H1 (cell line): Measurements from ENCODE around the gene SAMM50. TPM values are rescaled to one million over a fixed set of nuclear protein-coding genes. Genes with fewer than 3 reads are reported as not detected.

Source experiments
- ASH2L ChIP-seq: fragments of 200-600, 300-600 bp; sonication (generic); IDR thresholded peaks from one replicate; pipeline ENCODE4 v1.7.1; 2017; ENCODE audit warnings: low read length
- CTBP2 ChIP-seq: IDR thresholded peaks from 2 replicates; pipeline ENCODE4 v1.7.0; 2011; ENCODE audit warnings: borderline replicate concordance, mild to moderate bottlenecking, moderate library complexity, mixed read lengths, low read length; ENCODE audit not compliant: insufficient read depth, insufficient read length
- EP300 ChIP-seq, 2 experiments: IDR thresholded peaks; 1 replicate in 1 of 2; 2 replicates in 1 of 2; pipeline ENCODE4 v1.6.1; 2011 to 2012; ENCODE audit warnings: low read depth in 2 of 2, low read length in 2 of 2, mild to moderate bottlenecking in 2 of 2, borderline replicate concordance in 1 of 2, inconsistent platforms in 1 of 2, moderate library complexity in 1 of 2
- HDAC2 ChIP-seq, 2 experiments: fragments of 300-600 bp in 1 of 2; sonication (generic) in 1 of 2; IDR thresholded peaks; 2 replicates each; pipeline ENCODE4 v1.6.1; 2011 to 2012; ENCODE audit warnings: low read depth in 2 of 2, low read length in 2 of 2, mild to moderate bottlenecking in 2 of 2, moderate library complexity in 2 of 2, borderline replicate concordance in 1 of 2, inconsistent platforms in 1 of 2
- KDM1A ChIP-seq: fragments of 200-600, 300-600 bp; sonication (generic); IDR thresholded peaks from 2 replicates; pipeline ENCODE4 v1.7.1; 2016; ENCODE audit warnings: mild to moderate bottlenecking, low read length, borderline replicate concordance
- KDM4A ChIP-seq: IDR thresholded peaks from one replicate; pipeline ENCODE4 v1.7.1; 2012; ENCODE audit warnings: low read depth, mild to moderate bottlenecking, moderate library complexity, low read length, inconsistent platforms; ENCODE audit not compliant: severe bottlenecking
- POLR2AphosphoS5 ChIP-seq: IDR thresholded peaks from 2 replicates; pipeline ENCODE4 v1.6.1; 2011; ENCODE audit warnings: low read depth, low read length
- RBBP5 ChIP-seq: IDR thresholded peaks from 2 replicates; pipeline ENCODE4 v1.7.1; 2012; ENCODE audit warnings: low read depth, mild to moderate bottlenecking, inconsistent platforms, low read length, moderate library complexity, borderline replicate concordance
- RFX5 ChIP-seq: IDR thresholded peaks from 2 replicates; pipeline ENCODE4 v1.6.1; 2011; ENCODE audit warnings: low read depth, low read length, improper control_type of control experiment, borderline replicate concordance
- SAP30 ChIP-seq: fragments of 300-600 bp; sonication (generic); IDR thresholded peaks from 2 replicates; pipeline ENCODE4 v1.7.1; 2012; ENCODE audit warnings: low read length, moderate library complexity, mild to moderate bottlenecking, inconsistent platforms; ENCODE audit not compliant: insufficient read depth, insufficient replicate concordance
- SIN3A ChIP-seq, 2 experiments: IDR thresholded peaks in 1 of 2; conservative IDR thresholded peaks in 1 of 2; 2 replicates each; pipeline ENCODE4 v1.6.1; 2011 to 2012; ENCODE audit warnings: low read length in 2 of 2, improper control_type of control experiment in 1 of 2, low read depth in 1 of 2, mild to moderate bottlenecking in 1 of 2
- SP2 ChIP-seq: IDR thresholded peaks from 2 replicates; pipeline ENCODE4 v1.6.1; 2012; ENCODE audit warnings: mild to moderate bottlenecking, low read length, inconsistent platforms
- USF2 ChIP-seq: IDR thresholded peaks from 2 replicates; pipeline ENCODE4 v1.6.1; 2011; ENCODE audit warnings: low read length, improper control_type of control experiment
- polyA plus RNA-seq, 7 experiments: library from polyadenylated mRNA; depleted of rRNA in 3 of 7; stranded (reverse) in 5 of 7; unstranded in 2 of 7; fragments of >200 nt in 5 of 7; fragments of 200-250 nt in 2 of 7; gene quantifications; 1 replicate in 5 of 7; 2 replicates in 1 of 7; 4 replicates in 1 of 7; pipeline versions ENCODE4 v1.2.1 to v1.2.3, GENCODE V29; 2011 to 2013; ENCODE audit warnings: missing spikeins in 2 of 7, mixed read lengths in 2 of 7
- total RNA-seq: library from RNA; stranded (reverse); fragmentation: NEBNext Ultra II Directional; extraction: Animal tissue kit (Norgen Biotek cat#: 25700); gene quantifications from 2 replicates; pipeline ENCODE4 v1.2.1, GENCODE V29; 2021
- TF ChIP-seq, protein P1 (sequence below), 3 experiments: IDR thresholded peaks; 1 replicate in 2 of 3; 2 replicates in 1 of 3; pipeline versions ENCODE4 v1.5.1 to v1.6.1; 2011; ENCODE audit warnings: low read length in 3 of 3, mild to moderate bottlenecking in 3 of 3, inconsistent platforms in 2 of 3, low read depth in 1 of 3, moderate library complexity in 1 of 3; ENCODE audit not compliant: insufficient read depth in 1 of 3; ENCODE audit errors: control extremely low read depth in 1 of 3
- TF ChIP-seq, protein P2 (sequence below): IDR thresholded peaks from 2 replicates; pipeline ENCODE4 v1.6.1; 2012; ENCODE audit warnings: low read length, inconsistent platforms

Gene SAMM50
- total and polyA plus RNA-seq, 2 of the 8 experiments (the other 6 are each of a cell fraction or from before 2014, with no cell fraction given), result 45.4 to 70.3 TPM

DNA sequence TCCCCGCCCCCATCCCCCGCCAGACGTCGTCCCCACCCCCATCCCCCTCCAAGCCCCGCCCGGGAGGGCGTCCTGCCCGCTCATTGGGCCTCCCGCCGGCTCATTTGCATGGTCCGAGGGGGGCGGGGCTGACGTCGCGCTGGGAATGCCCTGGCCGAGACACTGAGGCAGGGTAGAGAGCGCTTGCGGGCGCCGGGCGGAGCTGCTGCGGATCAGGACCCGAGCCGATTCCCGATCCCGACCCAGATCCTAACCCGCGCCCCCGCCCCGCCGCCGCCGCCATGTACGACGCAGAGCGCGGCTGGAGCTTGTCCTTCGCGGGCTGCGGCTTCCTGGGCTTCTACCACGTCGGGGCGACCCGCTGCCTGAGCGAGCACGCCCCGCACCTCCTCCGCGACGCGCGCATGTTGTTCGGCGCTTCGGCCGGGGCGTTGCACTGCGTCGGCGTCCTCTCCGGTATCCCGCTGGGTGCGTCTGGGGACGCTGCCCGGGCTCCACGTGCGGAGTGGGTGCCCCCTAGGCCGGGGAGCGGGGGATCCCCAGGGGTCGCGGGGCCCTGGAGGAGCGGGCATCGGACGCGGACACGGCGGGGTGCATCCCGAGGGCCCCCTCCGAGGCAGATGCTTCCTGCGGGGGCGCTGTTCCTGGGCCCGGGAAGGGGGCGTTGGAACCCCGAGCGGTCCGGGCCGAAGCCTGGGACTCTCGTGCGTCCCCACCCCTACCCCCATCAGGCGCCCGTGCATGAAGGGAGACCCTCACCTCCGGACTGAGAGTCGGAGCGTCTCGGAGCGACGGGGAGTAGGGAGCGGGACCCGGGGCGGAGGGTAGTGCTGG, 31.4 kb upstream of the SAMM50 start, which contains the start of gene PNPLA3 (continued):
- TF ChIP-seq KDM4A, result peak; percentile 56
- TF ChIP-seq SIN3A (conservative IDR thresholded peaks at IDR 0.05 in 1 of 2, IDR thresholded peaks at IDR 0.05 in 1 of 2; ENCODE audit: low read depth in 1 of 2, low read length in 2 of 2), result peak in 1 of 2 experiments; percentile 53; a peak in 1 of 4 replicates
- TF ChIP-seq RBBP5, result peak; percentile 76; the same call in 1 of the 2 replicates
- TF ChIP-seq, protein P1, sequence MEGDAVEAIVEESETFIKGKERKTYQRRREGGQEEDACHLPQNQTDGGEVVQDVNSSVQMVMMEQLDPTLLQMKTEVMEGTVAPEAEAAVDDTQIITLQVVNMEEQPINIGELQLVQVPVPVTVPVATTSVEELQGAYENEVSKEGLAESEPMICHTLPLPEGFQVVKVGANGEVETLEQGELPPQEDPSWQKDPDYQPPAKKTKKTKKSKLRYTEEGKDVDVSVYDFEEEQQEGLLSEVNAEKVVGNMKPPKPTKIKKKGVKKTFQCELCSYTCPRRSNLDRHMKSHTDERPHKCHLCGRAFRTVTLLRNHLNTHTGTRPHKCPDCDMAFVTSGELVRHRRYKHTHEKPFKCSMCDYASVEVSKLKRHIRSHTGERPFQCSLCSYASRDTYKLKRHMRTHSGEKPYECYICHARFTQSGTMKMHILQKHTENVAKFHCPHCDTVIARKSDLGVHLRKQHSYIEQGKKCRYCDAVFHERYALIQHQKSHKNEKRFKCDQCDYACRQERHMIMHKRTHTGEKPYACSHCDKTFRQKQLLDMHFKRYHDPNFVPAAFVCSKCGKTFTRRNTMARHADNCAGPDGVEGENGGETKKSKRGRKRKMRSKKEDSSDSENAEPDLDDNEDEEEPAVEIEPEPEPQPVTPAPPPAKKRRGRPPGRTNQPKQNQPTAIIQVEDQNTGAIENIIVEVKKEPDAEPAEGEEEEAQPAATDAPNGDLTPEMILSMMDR (IDR thresholded peaks at IDR 0.05; ENCODE audit: control extremely low read depth in 1 of 3, insufficient read depth in 1 of 3, low read depth in 1 of 3, low read length in 3 of 3), result peak in 1 of 3 experiments; percentile 20; a peak in 1 of 4 replicates
- TF ChIP-seq POLR2AphosphoS5, result peak; percentile 76
- no peak for TF ChIP-seq SP2
- no peak for TF ChIP-seq CTBP2
- TF ChIP-seq SAP30, result no peak
- TF ChIP-seq, protein P2, sequence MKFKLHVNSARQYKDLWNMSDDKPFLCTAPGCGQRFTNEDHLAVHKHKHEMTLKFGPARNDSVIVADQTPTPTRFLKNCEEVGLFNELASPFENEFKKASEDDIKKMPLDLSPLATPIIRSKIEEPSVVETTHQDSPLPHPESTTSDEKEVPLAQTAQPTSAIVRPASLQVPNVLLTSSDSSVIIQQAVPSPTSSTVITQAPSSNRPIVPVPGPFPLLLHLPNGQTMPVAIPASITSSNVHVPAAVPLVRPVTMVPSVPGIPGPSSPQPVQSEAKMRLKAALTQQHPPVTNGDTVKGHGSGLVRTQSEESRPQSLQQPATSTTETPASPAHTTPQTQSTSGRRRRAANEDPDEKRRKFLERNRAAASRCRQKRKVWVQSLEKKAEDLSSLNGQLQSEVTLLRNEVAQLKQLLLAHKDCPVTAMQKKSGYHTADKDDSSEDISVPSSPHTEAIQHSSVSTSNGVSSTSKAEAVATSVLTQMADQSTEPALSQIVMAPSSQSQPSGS, result no peak
- TF ChIP-seq RFX5, result no peak
- TF ChIP-seq USF2, result no peak
- TF ChIP-seq KDM1A, result peak; percentile 38; the same call in 1 of the 2 replicates
- TF ChIP-seq ASH2L, result peak; percentile 65
- TF ChIP-seq HDAC2 (IDR thresholded peaks at IDR 0.05; ENCODE audit: borderline replicate concordance in 1 of 2, low read depth in 2 of 2, low read length in 2 of 2), result no peak; a peak in 2 of 4 replicates
- TF ChIP-seq EP300 (IDR thresholded peaks at IDR 0.05; ENCODE audit: borderline replicate concordance in 1 of 2, low read depth in 2 of 2, low read length in 2 of 2), result no peak
